Measurements from ENCODE around the gene CMTM3. TPM values are rescaled to one million over a fixed set of nuclear protein-coding genes. Genes with fewer than 3 reads are reported as not detected.

CMTM3 gene
- total RNA-seq, 6 donors from 2014 or later, result 4.2 to 52.1 (median 23.6) TPM

DNA sequence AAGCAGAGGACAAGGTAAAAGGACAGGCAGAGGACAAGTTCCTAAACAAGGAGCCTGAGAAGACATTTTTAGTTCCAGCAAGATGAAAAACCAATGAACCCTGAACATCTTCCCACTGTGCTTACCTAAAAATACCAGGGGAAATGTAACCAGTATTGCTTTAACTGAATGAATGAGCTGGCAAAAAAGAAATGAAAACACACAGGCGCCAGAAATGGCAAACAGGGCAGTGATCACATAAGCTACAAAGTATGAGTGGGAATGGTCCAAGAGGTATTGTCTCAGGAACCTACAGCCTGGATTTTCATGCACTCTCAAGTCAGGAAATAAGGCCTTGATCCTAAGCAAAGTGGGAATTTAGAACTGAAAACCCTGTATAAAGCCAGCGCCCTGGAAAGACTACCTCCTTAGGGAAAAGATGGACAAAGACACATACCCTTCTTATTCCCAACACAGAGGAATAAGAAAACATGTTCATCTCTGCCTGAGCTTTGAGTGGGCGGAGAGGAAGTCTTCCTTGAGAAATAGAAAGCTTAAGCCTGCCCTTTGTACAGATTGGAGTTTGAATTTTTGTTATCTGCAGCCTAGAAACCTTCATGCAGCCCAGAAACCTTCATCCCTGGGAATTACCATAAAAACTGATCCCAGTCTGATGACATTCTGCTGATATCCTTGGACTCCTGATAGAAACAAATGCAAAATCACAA, 23.1 kb upstream of the CMTM3 start:
- Histone ChIP-seq H3K9me3 (no peaks in the 10 kb centered on the region), H3K4me1 (peaks cover 19 to 24% (median 22%) of the 10 kb centered on the region in 4 donors), H3K27ac (no peak overlapping the region), H3K27me3 (peaks cover 0 to 3% (median 0%) of the 10 kb centered on the region in 4 donors), H3K36me3 (no peaks in the 10 kb centered on the region), H3K4me3 (no peak overlapping the region)
- 56 to 89% methylated on average over 3 of the region's 3 CpGs for WGBS, 2 donors
- no peak for TF ChIP-seq POLR2AphosphoS5 (IDR thresholded peaks at IDR 0.05)
- no peak for TF ChIP-seq EP300 (IDR thresholded peaks at IDR 0.05)
- TF ChIP-seq POLR2A (IDR thresholded peaks at IDR 0.05), result no peak
- TF ChIP-seq, protein P1, sequence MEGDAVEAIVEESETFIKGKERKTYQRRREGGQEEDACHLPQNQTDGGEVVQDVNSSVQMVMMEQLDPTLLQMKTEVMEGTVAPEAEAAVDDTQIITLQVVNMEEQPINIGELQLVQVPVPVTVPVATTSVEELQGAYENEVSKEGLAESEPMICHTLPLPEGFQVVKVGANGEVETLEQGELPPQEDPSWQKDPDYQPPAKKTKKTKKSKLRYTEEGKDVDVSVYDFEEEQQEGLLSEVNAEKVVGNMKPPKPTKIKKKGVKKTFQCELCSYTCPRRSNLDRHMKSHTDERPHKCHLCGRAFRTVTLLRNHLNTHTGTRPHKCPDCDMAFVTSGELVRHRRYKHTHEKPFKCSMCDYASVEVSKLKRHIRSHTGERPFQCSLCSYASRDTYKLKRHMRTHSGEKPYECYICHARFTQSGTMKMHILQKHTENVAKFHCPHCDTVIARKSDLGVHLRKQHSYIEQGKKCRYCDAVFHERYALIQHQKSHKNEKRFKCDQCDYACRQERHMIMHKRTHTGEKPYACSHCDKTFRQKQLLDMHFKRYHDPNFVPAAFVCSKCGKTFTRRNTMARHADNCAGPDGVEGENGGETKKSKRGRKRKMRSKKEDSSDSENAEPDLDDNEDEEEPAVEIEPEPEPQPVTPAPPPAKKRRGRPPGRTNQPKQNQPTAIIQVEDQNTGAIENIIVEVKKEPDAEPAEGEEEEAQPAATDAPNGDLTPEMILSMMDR (IDR thresholded peaks at IDR 0.05), result no peak
- no peak for DNase-seq
- no peak for ATAC-seq (ENCODE audit: low FRiP score in 2 of 2)

DNA sequence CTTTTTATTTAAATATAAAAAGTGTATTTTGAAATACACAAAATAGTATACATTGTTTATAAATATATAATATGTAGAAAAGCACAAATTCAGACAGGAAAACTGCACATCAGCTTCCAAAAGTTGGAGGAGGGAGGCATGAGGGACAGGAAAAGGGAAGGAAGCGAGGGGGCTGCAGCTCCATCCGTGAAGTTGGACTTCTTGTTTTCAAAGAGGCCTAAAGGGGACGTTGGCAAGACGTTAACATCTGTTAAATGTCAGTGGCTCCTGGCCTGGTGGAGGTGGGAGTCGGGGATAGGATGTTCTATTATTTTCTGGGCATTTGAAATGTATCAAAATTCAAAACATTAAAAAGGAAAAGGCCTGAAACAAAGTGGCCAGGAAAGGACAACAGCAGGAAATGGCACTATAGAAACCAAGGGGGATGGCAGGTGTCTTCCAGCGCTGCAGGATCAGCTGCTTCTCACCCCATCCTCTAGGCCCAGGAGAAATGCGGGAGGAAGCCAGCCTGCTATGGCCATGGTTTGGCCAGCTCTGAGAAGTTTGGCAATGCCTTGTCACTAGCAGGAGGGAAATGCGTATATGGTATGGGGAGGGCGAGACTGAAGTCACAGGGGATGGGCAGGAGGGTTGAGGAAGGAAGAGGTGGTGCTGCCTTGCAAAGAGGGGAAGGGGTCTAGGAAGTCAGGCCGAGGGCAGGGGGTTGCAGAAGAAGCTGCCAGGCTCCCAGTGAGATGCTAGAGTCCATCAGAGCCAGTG, 18.8 kb upstream of the CMTM3 start:
- peak; percentile 39 to 46 for ATAC-seq (ENCODE audit: low FRiP score in 2 of 2)
- 50 to 53% methylated on average over 10 of the region's 10 CpGs for WGBS, 2 donors
- no peaks in the 10 kb centered on the region for H3K36me3 ChIP-seq
- TF ChIP-seq POLR2AphosphoS5 (IDR thresholded peaks at IDR 0.05) (peak in 1 of 2 donors; percentile 44), EP300 (IDR thresholded peaks at IDR 0.05) (no peak)
- H3K4me3 ChIP-seq, result no peak overlapping the region
- DNase-seq, result peak in 1 of 2 donors; percentile 55
- H3K4me1 ChIP-seq, result peaks cover 11 to 24% (median 23%) of the 10 kb centered on the region in 4 donors
- H3K27me3 ChIP-seq, result no peaks in the 10 kb centered on the region
- peak overlapping the region in 3 of 4 donors; percentile 39 to 69 (median 64) for H3K27ac ChIP-seq
- H3K9me3 ChIP-seq, result no peaks in the 10 kb centered on the region

DNA sequence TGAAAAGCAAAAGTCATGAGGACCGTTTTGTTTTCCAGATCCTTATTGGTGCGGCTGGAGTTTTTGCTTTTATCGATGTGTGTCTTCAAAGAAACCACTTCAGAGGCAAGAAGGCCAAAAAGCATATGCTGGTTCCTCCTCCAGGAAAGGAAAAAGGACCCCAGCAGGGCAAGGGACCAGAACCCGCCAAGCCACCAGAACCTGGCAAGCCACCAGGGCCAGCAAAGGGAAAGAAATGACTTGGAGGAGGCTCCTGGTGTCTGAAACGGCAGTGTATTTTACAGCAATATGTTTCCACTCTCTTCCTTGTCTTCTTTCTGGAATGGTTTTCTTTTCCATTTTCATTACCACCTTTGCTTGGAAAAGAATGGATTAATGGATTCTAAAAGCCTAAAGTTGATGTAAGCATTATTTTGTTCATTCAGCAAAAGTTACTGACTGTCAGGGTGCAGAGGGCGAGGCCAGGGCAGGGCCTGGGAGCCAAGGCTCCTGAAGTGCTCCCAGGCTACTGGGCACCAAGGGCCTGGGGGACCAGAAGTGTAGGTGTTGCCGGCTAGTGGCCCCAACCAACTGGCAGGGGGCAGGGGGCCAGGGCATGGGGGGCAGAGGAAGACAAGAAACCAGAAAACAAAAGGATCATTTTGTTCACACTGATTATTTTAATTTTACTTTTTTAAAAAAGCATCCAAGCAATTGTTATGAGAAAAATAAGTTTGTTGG, 16.5 kb upstream of the CMTM3 start:
- TF ChIP-seq EP300 (IDR thresholded peaks at IDR 0.05) (no peak), POLR2A (IDR thresholded peaks at IDR 0.05) (no peak), POLR2AphosphoS5 (IDR thresholded peaks at IDR 0.05) (no peak)
- TF ChIP-seq, protein P1 (IDR thresholded peaks at IDR 0.05), result no peak
- peak overlapping the region in 1 of 4 donors; percentile 3 for H3K4me3 ChIP-seq
- peaks cover 11 to 24% (median 23%) of the 10 kb centered on the region in 4 donors for H3K4me1 ChIP-seq
- 58 to 75% methylated on average over 7 of the region's 7 CpGs for WGBS, 2 donors
- no peaks in the 10 kb centered on the region for H3K36me3 ChIP-seq
- no peak for ATAC-seq (ENCODE audit: low FRiP score in 2 of 2)
- H3K27me3 ChIP-seq, result no peaks in the 10 kb centered on the region
- peak overlapping the region in 3 of 4 donors; percentile 15 to 69 (median 27) for H3K27ac ChIP-seq
- H3K9me3 ChIP-seq, result no peaks in the 10 kb centered on the region
- DNase-seq, result no peak

DNA sequence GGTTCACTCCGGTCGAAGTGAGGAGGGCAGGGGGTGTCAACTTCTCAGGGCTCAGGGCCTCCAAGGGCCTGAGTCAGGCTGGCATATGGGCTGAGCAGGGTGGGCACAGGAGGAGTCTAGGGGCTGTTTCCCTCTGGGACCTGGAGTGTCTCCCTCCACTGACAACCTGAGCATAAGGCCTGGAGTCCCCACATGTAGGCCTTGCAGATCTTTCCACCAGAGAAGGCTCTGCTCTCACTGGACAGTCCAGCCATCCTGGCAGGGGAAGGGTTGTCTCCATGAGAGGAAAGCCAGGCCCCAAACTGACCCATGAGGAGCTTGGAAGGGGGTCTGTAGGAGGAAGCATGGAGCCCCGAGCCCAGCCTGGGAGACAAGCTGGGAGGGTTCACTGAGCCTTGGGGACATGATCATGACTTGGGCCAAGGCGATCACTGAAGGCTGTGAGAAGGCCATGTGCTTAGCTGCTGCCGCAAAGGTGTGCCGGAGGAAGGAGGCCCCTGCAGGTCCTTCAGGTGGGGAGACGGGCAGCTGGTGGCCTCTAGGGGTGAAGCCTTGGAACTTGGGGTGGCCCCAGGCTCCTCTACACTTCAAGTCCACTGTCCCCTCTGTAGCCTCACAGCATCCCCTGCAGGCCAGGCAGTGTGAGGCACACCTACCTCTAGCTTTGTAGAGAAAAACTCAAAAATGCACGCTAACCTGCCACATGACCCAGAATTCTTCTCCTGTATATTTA, 15.4 kb upstream of the CMTM3 start:
- 77 to 86% methylated on average over 4 to 8 of the region's 8 CpGs for WGBS, 2 donors

More for the DNA sequence above, 15.4 kb upstream of the CMTM3 start:
- Histone ChIP-seq H3K27me3 (no peaks in the 10 kb centered on the region), H3K4me1 (peaks cover 11 to 24% (median 23%) of the 10 kb centered on the region in 4 donors), H3K4me3 (no peak overlapping the region), H3K27ac (peak overlapping the region in 1 of 4 donors; percentile 30), H3K36me3 (no peaks in the 10 kb centered on the region), H3K9me3 (no peaks in the 10 kb centered on the region)
- TF ChIP-seq POLR2A (IDR thresholded peaks at IDR 0.05), result no peak
- TF ChIP-seq, protein P1 (IDR thresholded peaks at IDR 0.05), result peak; percentile 45 to 72 (median 57)
- peak in 1 of 2 donors; percentile 77 for DNase-seq
- ATAC-seq (ENCODE audit: low FRiP score in 2 of 2), result peak; percentile 78 to 84

Measured in upper lobe of left lung (tissue), 6 donors.